BJ (cell line): ENCODE data around the gene WDR59. TPM values are rescaled to one million over a fixed set of nuclear protein-coding genes. Genes with fewer than 3 reads are reported as not detected.

Experiments used
- CTCF ChIA-PET: fragments of 350-600 bp; formaldehyde crosslinking; extraction: SDS; loops from one replicate; lab custom pipeline; 2021; ENCODE audit warnings: antibody characterized with exemption, inconsistent platforms; lab: Yijun Ruan, JAX
- POLR2A ChIA-PET: fragments of 300-600 bp; sonication (Branson Sonifier 250); formaldehyde crosslinking; extraction: SDS; loops from one replicate; lab custom pipeline; 2021; ENCODE audit warnings: antibody characterized with exemption; lab: Charles Lee
- DNase-seq: peaks from one replicate; pipeline ENCODE4 v3.0.0-alpha.2; 2011; ENCODE audit warnings: low read depth
- H3K27me3 ChIP-seq: 2 replicates; pipeline ENCODE4 v1.6.0; 2011; ENCODE audit warnings: low read length; ENCODE audit not compliant: control insufficient read depth, insufficient read depth
- H3K36me3 ChIP-seq: 2 replicates; pipeline ENCODE4 v1.5.1; 2011; ENCODE audit warnings: low read length; ENCODE audit not compliant: control insufficient read depth, insufficient read depth
- H3K4me3 ChIP-seq: 2 replicates; pipeline ENCODE4 v1.5.1; 2011; ENCODE audit warnings: low read depth, mild to moderate bottlenecking, control low read depth, low read length
- polyA plus RNA-seq: library from polyadenylated mRNA; depleted of rRNA; stranded (reverse); fragments of >200 nt; gene quantifications from 2 replicates; pipeline ENCODE4 v1.2.3, GENCODE V29; 2011
- TF ChIP-seq, protein P1 (sequence below): IDR thresholded peaks from 2 replicates; pipeline ENCODE4 v1.5.1; 2011; ENCODE audit warnings: low read depth, mild to moderate bottlenecking, control low read depth, inconsistent platforms, low read length, moderate library complexity; ENCODE audit not compliant: insufficient read depth

Gene WDR59
- polyA plus RNA-seq, 1 experiment = 47.5 TPM

DNA sequence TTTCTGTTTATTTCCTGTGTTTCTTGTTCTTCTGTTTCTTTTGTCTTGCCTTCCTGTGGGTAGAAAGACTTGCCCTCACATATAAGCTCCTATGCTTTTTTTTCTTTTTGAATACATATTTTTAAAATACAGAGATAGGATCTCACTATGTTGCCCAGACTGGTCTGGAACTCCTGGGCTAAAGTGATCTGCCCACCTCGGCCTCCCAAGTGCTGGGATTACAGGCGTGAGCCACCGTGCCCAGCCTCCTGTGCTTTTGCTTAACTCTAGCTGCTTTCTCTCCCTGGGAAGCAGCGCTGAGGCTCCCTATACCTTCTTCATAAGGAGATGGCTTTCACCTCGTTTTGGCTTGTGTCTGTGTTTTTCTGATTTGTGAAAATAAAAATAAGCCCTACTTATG lies 116.9 kb downstream of the WDR59 start:
- Histone ChIP-seq H3K4me3 (no peak overlapping the region), H3K36me3 (no peaks in the 10 kb centered on the region; the same call in 1 of the 2 replicates), H3K27me3 (no peaks in the 10 kb centered on the region)
- ChIA-PET POLR2A (no interaction called here), CTCF (interaction anchor here (1.6 kb wide), 1 partner anchor 158 kb away, joined by 4 read pairs; no protein-coding TSS in a partner anchor)
- TF ChIP-seq, protein P1, sequence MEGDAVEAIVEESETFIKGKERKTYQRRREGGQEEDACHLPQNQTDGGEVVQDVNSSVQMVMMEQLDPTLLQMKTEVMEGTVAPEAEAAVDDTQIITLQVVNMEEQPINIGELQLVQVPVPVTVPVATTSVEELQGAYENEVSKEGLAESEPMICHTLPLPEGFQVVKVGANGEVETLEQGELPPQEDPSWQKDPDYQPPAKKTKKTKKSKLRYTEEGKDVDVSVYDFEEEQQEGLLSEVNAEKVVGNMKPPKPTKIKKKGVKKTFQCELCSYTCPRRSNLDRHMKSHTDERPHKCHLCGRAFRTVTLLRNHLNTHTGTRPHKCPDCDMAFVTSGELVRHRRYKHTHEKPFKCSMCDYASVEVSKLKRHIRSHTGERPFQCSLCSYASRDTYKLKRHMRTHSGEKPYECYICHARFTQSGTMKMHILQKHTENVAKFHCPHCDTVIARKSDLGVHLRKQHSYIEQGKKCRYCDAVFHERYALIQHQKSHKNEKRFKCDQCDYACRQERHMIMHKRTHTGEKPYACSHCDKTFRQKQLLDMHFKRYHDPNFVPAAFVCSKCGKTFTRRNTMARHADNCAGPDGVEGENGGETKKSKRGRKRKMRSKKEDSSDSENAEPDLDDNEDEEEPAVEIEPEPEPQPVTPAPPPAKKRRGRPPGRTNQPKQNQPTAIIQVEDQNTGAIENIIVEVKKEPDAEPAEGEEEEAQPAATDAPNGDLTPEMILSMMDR = no peak
- no peak for DNase-seq

DNA sequence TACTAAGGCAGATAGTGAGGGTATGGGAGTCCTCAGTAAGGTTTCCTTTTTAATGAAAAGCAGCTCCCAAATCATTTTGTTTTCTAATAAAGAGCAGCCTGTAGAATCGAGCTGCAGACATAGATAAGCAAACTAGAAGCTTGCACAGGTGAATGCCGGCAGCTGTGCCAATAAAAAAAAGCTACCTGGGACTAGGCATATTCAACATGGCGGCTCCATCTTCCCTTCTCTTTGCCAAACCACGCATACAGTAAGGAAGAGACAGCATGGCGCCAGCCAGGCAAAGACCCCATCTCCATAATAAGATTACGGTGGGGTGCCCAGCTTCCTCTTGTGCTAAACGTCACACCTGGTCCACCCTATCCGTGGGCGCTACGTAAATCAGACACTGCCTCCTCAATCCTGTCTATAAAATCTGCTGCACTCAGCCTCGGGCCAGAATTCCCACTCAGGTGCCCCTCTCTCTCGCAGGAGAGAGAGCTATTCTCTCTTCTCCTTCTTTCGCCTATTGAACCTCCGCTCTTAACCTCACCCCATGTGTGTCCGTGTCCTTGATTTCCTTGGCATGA lies 117.6 kb downstream of the WDR59 start:
- DNase-seq = no peak
- CTCF ChIA-PET = interaction anchor here (1.6 kb wide), 1 partner anchor 157 kb away, joined by 4 read pairs; no protein-coding TSS in a partner anchor
- H3K27me3 ChIP-seq = no peaks in the 10 kb centered on the region
- TF ChIP-seq, protein P1 = no peak
- H3K36me3 ChIP-seq = no peaks in the 10 kb centered on the region
- POLR2A ChIA-PET = interaction anchor here (0.6 kb wide), 1 partner anchor 88 kb away, joined by 12 read pairs; no protein-coding TSS in a partner anchor
- H3K4me3 ChIP-seq = no peak overlapping the region

DNA sequence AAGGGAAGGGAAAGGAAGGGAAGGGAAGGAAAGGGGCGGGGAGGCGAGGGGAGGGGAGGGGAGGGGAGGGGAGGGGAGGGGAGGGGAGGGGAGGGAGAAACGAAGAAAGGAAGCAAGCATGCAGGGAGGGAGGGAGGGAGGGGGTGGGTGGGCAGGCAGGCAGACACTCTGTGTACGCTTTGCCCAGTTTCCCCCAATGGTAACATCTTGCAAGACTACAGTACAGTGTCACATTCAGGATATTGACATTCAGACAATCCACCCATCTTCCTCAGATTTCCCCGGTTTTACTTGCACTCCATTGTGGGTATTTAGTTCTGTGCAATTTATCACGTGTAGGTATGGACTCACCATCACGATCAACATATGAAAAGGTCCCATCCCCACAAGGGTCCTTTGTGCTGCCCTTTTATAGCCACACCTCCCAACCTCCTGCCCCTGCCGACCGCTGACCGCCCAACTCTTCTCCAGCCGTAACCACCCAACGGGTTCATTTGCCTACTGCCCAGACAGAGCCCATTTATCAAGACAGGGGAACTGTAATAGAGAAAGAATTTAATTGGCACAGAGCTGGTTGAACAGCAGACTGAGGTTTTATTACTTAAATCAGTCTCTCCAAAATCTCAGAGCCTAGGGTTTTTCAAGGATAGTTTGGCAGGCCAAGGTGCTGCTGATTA lies 118.9 kb downstream of the WDR59 start:
- no peaks in the 10 kb centered on the region for H3K36me3 ChIP-seq
- TF ChIP-seq, protein P1 = no peak
- ChIA-PET CTCF (interaction anchor here (5.3 kb wide), 1 partner anchor 154 kb away, joined by 93 read pairs; no protein-coding TSS in a partner anchor), POLR2A (no interaction called here)
- DNase-seq = no peak
- no peak overlapping the region for H3K4me3 ChIP-seq
- H3K27me3 ChIP-seq = no peaks in the 10 kb centered on the region

DNA sequence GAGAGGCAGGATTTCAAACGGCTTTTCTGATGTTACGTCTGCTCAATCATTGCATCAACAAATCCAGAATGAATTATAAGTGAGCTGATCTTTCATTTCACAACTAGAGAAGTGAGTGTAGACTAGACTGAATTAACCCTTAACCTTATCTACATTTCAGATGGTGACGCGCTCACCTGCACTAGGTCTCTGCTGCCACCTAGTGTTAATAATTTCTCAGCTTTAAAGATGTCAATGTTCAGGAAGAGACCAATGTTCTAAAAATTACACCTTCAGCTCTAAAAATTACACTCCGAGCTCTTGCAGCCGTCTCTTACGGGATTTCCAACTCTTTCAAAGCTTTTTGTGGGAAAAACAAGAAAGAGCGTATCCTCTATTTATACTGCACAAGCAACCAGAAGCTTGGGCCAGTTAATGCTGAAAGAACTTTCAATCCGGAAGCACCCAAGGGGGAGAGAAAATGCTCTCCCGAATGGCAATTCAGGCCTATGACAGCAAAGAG lies 122.1 kb downstream of the WDR59 start:
- POLR2A ChIA-PET = interaction anchor here (0.7 kb wide), 1 partner anchor 48 kb away, joined by 3 read pairs; no protein-coding TSS in a partner anchor

More for the DNA sequence above, 122.1 kb downstream of the WDR59 start:
- Histone ChIP-seq H3K27me3 (no peaks in the 10 kb centered on the region; the same call in 1 of the 2 replicates), H3K4me3 (no peak overlapping the region), H3K36me3 (no peaks in the 10 kb centered on the region)
- TF ChIP-seq, protein P1 = peak; percentile 74
- DNase-seq = no peak
- CTCF ChIA-PET = interaction anchor here (0.5 to 5.3 kb wide), 52 partner anchors 9 to 248 kb away, joined by 3 to 93 read pairs (median 5); partner anchors contain the start of genes FA2H, MLKL and RFWD3
